HG03025 (cell line): Measurements from ENCODE around the gene TOR4A.

Source experiments
- ATAC-seq: cut with Tn5 transposase; IDR thresholded peaks from one replicate; pipeline ENCODE4 v1.9.1; 2021; ENCODE audit warnings: mild to moderate bottlenecking, moderate library complexity; ENCODE audit not compliant: unreplicated experiment, low FRiP score

TOR4A gene

DNA sequence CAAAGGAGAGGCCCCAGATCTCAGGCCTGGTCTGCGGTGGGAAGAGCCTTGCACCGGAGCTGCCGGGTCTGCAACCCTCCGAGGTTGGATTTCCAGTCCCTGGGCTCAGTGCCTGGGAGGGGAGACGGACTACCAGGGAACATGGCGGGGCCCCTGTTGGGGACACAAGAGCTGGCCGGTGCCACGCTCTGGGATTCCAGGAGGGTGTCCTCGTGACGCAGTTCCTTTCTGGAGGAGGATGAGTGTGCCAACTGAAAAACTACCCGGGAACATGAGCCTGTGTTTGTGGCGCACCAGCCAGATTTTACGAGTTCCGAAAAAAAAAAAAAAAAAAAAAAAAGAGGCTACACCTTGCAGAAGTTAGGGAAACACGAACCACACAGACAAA lies 15.6 kb downstream of the TOR4A start:
- no peak for ATAC-seq

GRCh38 chr9:137293482-137294090 lies 16.1 kb downstream of the TOR4A start:
- no peak for ATAC-seq

DNA sequence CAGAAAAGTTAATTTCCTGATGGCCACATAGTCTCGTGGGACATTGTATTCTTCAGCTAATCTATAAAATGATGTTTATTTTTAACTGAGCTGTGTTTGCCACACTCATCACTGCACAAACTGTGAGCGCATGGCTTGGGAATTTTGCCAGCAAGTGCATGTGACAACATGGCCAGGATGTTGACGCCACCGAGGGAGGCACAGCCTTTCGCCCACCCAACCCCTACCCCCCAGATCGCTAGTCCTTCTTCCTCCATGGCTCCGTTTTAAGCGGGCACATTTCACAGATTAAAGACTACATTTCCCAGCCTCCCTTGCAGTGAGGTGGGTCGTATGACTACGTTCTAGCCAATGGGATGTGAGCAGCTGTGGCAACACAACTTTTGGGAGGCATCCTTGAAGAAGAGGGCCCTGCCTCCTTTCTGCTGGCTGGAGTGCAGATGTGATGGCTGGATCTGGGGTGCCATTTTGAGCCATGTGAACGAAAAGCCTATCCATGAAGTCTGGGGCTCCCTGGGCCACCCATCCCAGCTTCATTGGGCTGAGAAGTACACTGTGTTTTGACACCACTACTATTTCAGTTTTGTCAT lies 16.7 kb downstream of the TOR4A start:
- no peak for ATAC-seq

DNA sequence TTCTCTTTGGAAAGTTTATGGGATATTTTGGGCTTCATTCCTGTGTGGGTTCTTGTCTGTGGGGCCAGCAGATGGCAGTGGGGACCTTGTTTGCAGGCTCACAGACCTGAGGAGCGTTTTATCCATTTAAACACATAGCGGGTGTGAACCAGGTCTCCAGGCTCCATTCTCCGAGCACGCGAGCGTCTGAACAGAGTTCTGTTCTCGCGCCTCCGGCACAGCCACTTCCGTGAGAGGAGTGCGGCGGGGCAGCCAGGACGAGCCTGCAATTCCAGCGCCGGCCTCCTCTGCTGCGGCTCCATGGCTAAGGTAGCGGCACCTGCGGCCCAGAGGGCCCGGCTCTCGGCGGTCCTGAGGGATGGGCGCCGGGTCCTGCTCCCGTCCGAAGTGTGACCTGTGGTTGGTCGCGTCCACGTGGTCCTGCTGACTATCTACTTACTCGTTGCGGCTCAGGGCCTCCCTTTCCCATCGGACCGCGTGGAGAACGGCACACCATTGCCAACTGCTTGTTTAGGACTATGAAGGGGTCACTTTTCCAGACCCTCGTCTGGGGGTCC lies 17.2 kb downstream of the TOR4A start:
- no peak for ATAC-seq

DNA sequence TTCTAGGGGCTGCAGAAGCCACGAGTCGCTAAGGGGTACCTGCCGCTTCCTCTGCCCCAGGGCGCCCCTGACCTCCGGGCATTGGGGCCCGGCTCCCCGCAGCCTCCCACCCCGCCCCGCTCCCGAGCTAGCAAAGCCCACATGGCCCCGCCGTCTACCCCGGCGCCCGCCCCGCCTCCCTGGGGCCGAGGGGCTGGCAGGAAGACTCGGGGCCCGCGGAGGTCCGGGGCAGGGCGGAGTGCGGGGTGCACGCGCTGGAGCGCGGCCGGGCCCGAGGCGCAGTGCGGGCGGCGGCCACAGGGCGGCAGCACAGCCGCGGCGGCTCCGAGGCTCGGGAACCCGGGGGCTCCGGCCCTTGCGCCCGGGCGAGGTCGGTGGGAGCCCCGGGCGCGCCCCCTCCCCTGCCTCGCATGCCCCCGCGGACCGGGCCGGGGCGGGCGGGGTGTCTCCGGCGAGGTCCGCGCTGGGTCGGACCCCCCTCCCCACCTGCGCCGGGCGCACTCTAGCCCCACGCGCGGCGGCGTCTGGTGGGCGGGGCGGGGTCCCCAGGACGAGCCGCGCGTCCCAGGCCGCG lies 17.8 kb downstream of the TOR4A start:
- no peak for ATAC-seq

DNA sequence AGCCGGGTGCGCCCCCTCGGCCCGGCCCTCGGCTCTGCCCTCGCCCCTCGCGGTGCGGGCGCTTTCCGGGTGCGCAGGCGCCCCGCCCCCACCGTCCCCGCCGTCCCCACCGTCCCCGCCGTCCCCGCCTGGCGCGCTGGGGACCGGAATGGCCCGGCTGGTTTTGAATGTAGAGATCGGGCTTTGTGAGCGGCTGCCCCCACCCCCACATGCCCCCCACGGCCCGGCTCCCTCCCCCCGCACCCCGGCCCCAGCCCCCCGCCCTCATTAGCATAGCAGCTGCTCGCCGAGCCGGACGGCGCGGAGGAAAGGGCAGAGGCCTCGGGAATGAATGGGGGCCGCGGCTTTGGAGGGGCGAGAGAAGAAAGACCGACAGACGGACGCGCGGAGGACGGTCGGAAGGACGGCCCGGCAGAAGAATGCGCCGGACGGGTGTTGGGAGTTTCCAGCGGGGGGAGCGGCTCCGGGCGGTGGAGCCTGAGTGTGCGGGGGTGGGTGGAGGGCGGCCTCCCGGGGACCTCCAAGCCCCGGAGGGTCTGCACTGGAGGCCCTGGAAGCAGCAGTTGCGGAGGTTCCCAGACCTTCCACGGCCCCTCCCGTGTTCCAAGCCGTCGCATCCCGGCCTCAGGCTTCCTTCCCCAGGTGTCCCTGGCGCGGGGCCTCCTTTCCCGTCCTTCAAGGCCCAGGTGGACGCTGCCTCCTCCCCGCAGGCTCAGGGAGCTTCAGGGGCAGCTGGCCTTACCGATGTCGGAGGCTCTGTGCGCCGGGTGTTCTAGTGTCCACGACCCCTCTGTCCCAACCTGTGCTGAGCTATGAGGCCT lies 18.5 kb downstream of the TOR4A start:
- no peak for ATAC-seq

DNA sequence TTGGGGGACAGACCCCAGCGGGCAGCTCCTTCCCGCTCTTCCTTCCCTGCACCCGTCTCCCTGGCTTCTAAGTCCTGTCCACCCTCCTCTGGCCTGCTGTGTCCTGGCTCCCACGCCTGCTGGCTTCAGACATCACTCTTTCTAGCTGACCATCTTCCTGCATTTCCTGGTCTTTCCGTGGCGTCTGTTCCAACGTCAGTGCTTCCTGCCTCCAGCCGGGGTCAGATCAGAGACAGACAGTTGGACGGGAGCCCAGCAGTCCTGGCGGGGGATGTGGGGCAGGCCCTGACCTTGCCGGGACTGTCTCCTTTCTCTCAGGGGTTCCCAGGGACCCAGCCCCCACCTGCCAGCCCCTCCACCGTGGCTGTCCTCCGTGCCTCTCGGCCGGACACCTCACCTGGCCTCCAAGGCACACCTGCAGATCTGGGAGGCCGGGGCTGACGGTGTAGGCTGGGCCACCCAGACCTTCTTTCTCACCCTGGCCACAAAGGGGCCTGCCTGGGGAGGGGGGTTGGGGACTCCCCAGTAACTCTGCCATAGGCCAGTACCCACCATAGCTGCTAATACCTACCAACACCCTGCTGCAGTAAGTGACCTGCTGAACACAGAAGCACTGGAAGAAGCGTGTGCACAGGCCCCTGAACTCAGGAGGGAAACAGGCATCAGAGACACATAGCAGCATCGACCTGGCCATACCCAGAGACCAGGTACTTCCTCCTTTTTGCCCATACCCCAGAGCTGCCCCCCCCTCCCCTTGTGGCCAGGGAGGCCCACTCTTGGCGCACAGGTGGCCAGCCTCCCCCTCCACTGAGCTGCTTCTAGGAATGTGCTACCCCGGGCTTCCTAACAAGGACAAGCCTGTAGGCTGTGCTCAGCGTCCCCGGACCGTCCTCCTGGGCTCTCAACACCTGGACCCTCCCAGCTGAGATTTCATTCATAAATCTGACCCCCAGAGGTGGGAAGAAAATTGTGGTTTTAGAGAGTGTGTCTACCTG lies 19.4 kb downstream of the TOR4A start:
- no peak for ATAC-seq

- no peak for ATAC-seq
Observed at GRCh38 chr9:137297966-137298365, 20.4 kb downstream of the TOR4A start.

- no peak for ATAC-seq
Observed at GRCh38 chr9:137298401-137299202, 21.1 kb downstream of the TOR4A start.

- ATAC-seq: no peak
Observed at GRCh38 chr9:137299203-137299565, 21.7 kb downstream of the TOR4A start.

- ATAC-seq: no peak
Observed at GRCh38 chr9:137299938-137300337, 22.4 kb downstream of the TOR4A start.

DNA sequence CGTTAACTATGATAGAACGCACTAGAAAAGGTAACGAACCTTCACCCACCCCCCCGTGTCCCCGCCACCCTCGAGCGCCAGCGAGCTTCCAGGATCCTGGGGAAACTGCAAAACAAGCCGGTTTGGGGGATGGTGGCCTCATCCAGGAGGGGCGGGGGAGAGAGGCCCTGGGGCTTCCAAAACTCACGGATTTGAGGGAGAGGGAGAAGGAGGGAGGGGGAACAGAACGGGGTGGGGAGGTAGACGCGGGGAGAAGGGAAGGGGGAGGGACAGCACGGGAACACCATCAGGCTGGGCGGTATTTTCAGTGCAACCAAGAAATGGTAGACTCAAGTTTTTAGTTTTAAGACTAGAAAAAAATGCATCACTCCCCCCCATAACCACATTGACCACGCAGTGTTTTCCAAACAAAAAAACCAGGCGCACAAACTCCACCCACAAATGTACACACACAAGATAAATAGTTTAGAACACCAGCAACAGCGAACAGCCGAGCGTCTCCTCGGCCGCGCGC lies 23.1 kb downstream of the TOR4A start:
- ATAC-seq: no peak

- peak; percentile 32 for ATAC-seq
Observed at GRCh38 chr9:137301081-137301947, 23.8 kb downstream of the TOR4A start.

DNA sequence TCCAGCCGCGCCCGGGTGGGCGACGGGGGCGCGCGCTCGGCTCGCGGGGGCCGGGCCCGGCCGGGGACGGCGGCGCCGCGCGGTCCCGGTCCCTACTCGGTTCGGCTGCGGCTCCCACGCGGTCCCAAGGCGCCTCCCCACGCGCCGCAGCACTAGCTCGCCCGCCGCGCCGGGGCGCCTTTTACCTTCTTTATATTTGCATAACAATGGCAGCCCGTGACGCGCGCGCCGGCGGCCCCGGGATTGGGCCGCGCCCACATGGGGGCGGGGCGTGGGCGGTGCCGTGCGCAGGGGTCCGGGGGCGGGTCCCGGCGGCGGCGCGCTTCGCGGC lies 24.6 kb downstream of the TOR4A start, which contains the start of gene NRARP:
Gene NRARP, minus strand, starts transcription at position 154 of the 331 bp plus-strand sequence. CDS start 343 bp downstream, outside the sequence.
- ATAC-seq: peak; percentile 45

DNA sequence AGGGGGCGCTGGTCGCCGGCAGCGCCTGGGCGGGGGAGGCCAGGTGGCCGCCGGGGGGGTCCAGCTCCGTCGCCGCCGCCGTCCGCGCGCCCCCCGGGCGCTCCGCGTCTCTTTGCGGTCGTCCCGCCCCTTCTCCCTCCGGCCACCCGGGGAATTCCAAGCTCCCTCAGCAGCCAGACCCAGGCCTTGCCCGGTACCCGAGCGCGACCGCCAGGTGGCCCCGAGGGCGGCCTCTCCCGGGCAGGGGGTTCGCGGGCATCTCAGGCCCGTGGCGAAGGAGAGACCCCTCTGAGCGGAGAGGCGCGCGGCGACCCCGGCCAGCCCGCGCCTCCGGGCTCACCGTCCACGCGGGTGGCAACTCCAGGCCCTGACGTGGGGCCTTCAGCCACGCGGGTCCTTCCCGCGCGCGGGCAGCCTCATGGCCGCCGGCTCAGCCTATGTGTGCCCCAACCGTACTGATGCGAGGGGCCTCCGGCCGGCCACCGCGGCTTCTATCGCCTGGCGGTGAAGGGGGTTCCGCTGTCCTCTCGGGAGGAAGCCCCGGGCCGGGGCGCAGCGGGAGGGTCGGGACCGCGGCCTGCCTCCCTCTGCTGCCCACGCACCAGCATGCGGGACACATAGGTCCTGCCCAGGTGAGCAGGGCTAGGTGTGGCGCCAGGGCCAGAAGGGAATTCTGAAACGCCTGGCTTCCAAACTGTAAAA lies 25.1 kb downstream of the TOR4A start:
- ATAC-seq: peak; percentile 15

DNA sequence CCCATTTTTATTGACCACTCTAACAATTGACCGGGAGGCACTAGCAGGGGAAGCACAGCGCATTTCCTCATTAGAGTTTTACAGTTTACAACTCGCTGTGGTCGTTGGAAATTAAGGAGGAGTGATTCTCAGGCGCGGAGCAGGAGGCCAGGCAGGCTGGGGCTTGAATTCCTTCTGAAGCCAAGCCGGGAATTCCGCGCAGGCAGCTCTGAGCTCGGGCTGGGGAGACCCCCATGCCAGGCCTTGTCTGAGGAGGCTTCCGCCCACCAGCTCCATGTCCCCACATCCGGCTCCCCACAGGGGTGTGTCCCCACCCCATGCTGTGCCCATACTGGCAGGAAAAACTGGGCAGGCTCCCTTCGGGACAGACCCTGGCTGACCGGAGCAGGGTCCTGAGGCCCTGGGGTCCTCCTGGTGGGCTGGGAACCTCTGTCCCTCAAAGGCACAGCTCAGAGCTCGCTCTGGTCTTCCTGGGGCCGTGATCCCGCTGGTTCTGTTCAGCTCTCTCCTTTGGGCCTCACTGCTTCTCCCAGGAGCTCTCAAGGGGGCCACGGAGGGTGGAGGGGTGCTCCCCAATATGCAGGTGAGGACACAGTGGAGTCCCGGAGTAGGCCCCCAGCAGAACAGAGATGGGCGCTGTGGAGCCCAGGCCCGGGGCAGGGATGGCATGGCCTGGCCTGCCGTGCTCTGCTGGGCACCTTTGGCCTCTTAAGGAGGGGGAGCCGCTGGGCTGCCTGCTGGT lies 25.8 kb downstream of the TOR4A start:
- no peak for ATAC-seq

GRCh38 chr9:137303893-137304382 lies 26.4 kb downstream of the TOR4A start:
- no peak for ATAC-seq
